ENCODE results near the gene SIGLEC15.

- TF ChIP-seq POLR2AphosphoS5 (IDR thresholded peaks at IDR 0.05; ENCODE audit: low read depth, low read length) = no peak
- TF ChIP-seq POLR2A (IDR thresholded peaks at IDR 0.05; ENCODE audit: low read depth, low read length) = no peak
- no peak for TF ChIP-seq SPI1 (IDR thresholded peaks at IDR 0.05; ENCODE audit: low read depth, low read length)
These were observed 38.5 kb upstream of the SIGLEC15 start for GRCh38 chr18:45786941-45787340.
